Activated T-helper 17 cell treated with anti-CD3 and anti-CD28 coated beads, Interleukin-2, amount 50 U/mL, for 72 hours (primary cell): Measurements from ENCODE around the gene LSM14A. TPM values are rescaled to one million over a fixed set of nuclear protein-coding genes. Genes with fewer than 3 reads are reported as not detected.
"Not testable (repeated sequence)": the region's sequence is repeated elsewhere in the genome, so short reads cannot be mapped to it uniquely, and the experiment has no call there.

ENCODE experiments used
- ATAC-seq: fragments of 150-1000 bp; cut with Tn5 transposase; replicated peaks from 2 replicates; pipeline ENCODE4 v1.10.0; 2021; ENCODE audit warnings: mild to moderate bottlenecking, moderate library complexity
- H3K27ac Mint-ChIP-seq: one replicate; pipeline ENCODE4 v1.8.0; 2022; ENCODE audit warnings: mixed read lengths
- H3K27me3 Mint-ChIP-seq: one replicate; pipeline ENCODE4 v1.8.0; 2022; ENCODE audit warnings: mixed read lengths
- H3K36me3 Mint-ChIP-seq: one replicate; pipeline ENCODE4 v1.8.0; 2022; ENCODE audit warnings: low read depth, mild to moderate bottlenecking, mixed read lengths
- H3K4me1 Mint-ChIP-seq: one replicate; pipeline ENCODE4 v1.8.0; 2022; ENCODE audit warnings: mixed read lengths
- H3K4me3 Mint-ChIP-seq: one replicate; pipeline ENCODE4 v1.8.0; 2022; ENCODE audit warnings: mild to moderate bottlenecking, mixed read lengths
- H3K9me3 Mint-ChIP-seq: one replicate; pipeline ENCODE4 v1.8.0; 2022; ENCODE audit warnings: mixed read lengths
- total RNA-seq, 2 donors: library from RNA; stranded (reverse); gene quantifications; one replicate each; pipeline ENCODE4 v1.2.3, GENCODE V29; 2022

The LSM14A gene
- total RNA-seq, 2 donors from 2014 or later = 88.5 to 105 TPM

- peak; percentile 54 for ATAC-seq
- Mint-ChIP-seq H3K9me3 (no peaks in the 10 kb centered on the region), H3K27ac (no peak overlapping the region), H3K36me3 (no peaks in the 10 kb centered on the region), H3K4me1 (peaks cover 5% of the 10 kb centered on the region), H3K27me3 (no peaks in the 10 kb centered on the region), H3K4me3 (no peak overlapping the region)
Observed at GRCh38 chr19:34145741-34146202, 26.5 kb upstream of the LSM14A start.

- Mint-ChIP-seq H3K4me1 (peaks cover 5% of the 10 kb centered on the region), H3K27me3 (peaks cover 4% of the 10 kb centered on the region), H3K36me3 (no peaks in the 10 kb centered on the region), H3K27ac (no peak overlapping the region), H3K9me3 (no peaks in the 10 kb centered on the region), H3K4me3 (no peak overlapping the region)
- no peak for ATAC-seq
Observed at GRCh38 chr19:34148658-34149185, 23.6 kb upstream of the LSM14A start.

GRCh38 chr19:34149873-34150272 is 22.4 kb upstream of the LSM14A start:
- no peak overlapping the region for H3K4me3 Mint-ChIP-seq

GRCh38 chr19:34150558-34150957 is 21.7 kb upstream of the LSM14A start:
- Mint-ChIP-seq H3K27ac (no peak overlapping the region), H3K9me3 (no peaks in the 10 kb centered on the region), H3K4me3 (no peak overlapping the region), H3K36me3 (no peaks in the 10 kb centered on the region), H3K4me1 (peaks cover 4% of the 10 kb centered on the region), H3K27me3 (peaks cover 4% of the 10 kb centered on the region)
- ATAC-seq = no peak

More at GRCh38 chr19:34149873-34150272, 22.4 kb upstream of the LSM14A start:
- Mint-ChIP-seq H3K9me3 (no peaks in the 10 kb centered on the region), H3K27me3 (peaks cover 4% of the 10 kb centered on the region), H3K4me1 (peaks cover 5% of the 10 kb centered on the region), H3K27ac (no peak overlapping the region), H3K36me3 (no peaks in the 10 kb centered on the region)
- ATAC-seq = no peak

GRCh38 chr19:34151439-34151838 is 20.9 kb upstream of the LSM14A start:
- peaks cover 4% of the 10 kb centered on the region for H3K27me3 Mint-ChIP-seq
- no peak for ATAC-seq
- H3K9me3 Mint-ChIP-seq = no peaks in the 10 kb centered on the region
- H3K36me3 Mint-ChIP-seq = no peaks in the 10 kb centered on the region
- H3K4me3 Mint-ChIP-seq = no peak overlapping the region
- no peaks in the 10 kb centered on the region for H3K4me1 Mint-ChIP-seq
- no peak overlapping the region for H3K27ac Mint-ChIP-seq

- Mint-ChIP-seq H3K27me3 (peaks cover 4% of the 10 kb centered on the region), H3K4me1 (no peaks in the 10 kb centered on the region), H3K27ac (no peak overlapping the region), H3K4me3 (no peak overlapping the region), H3K36me3 (no peaks in the 10 kb centered on the region), H3K9me3 (no peaks in the 10 kb centered on the region)
- no peak for ATAC-seq
Observed at GRCh38 chr19:34154401-34154800, 17.9 kb upstream of the LSM14A start.

GRCh38 chr19:34155686-34156085 is 16.6 kb upstream of the LSM14A start:
- no peak overlapping the region for H3K4me3 Mint-ChIP-seq
- H3K9me3 Mint-ChIP-seq = no peaks in the 10 kb centered on the region
- H3K36me3 Mint-ChIP-seq = no peaks in the 10 kb centered on the region
- H3K4me1 Mint-ChIP-seq = no peaks in the 10 kb centered on the region
- H3K27ac Mint-ChIP-seq = no peak overlapping the region
- ATAC-seq = no peak
- peaks cover 4% of the 10 kb centered on the region for H3K27me3 Mint-ChIP-seq

- not testable (repeated sequence) for ATAC-seq, H3K9me3 Mint-ChIP-seq
Observed at GRCh38 chr19:34158966-34159365, 13.3 kb upstream of the LSM14A start.

GRCh38 chr19:34159541-34159940 is 12.8 kb upstream of the LSM14A start:
- not testable (repeated sequence) for H3K9me3 Mint-ChIP-seq, H3K36me3 Mint-ChIP-seq, H3K4me3 Mint-ChIP-seq, ATAC-seq, H3K4me1 Mint-ChIP-seq, H3K27ac Mint-ChIP-seq, H3K27me3 Mint-ChIP-seq

More at GRCh38 chr19:34158966-34159365, 13.3 kb upstream of the LSM14A start:
- not testable (repeated sequence) for H3K36me3 Mint-ChIP-seq, H3K27ac Mint-ChIP-seq, H3K4me1 Mint-ChIP-seq, H3K4me3 Mint-ChIP-seq, H3K27me3 Mint-ChIP-seq

- not testable (repeated sequence) for ATAC-seq, H3K27ac Mint-ChIP-seq, H3K27me3 Mint-ChIP-seq, H3K36me3 Mint-ChIP-seq, H3K4me3 Mint-ChIP-seq, H3K4me1 Mint-ChIP-seq, H3K9me3 Mint-ChIP-seq
Observed at GRCh38 chr19:34161902-34162301, 10.4 kb upstream of the LSM14A start.

- H3K27me3 Mint-ChIP-seq = no peaks in the 10 kb centered on the region
Observed at GRCh38 chr19:34165295-34165738, 7.0 kb upstream of the LSM14A start.

GRCh38 chr19:34169475-34170199 is 2.7 kb upstream of the LSM14A start:
- H3K4me1 Mint-ChIP-seq = peaks cover 11% of the 10 kb centered on the region
- not testable (repeated sequence) for H3K4me3 Mint-ChIP-seq, H3K9me3 Mint-ChIP-seq, H3K27me3 Mint-ChIP-seq, ATAC-seq
- peaks cover 25% of the 10 kb centered on the region for H3K36me3 Mint-ChIP-seq
- peak overlapping the region; percentile 2 for H3K27ac Mint-ChIP-seq

More at GRCh38 chr19:34165295-34165738, 7.0 kb upstream of the LSM14A start:
- no peak overlapping the region for H3K27ac Mint-ChIP-seq
- H3K4me1 Mint-ChIP-seq = no peaks in the 10 kb centered on the region
- H3K36me3 Mint-ChIP-seq = no peaks in the 10 kb centered on the region
- no peak for ATAC-seq
- no peak overlapping the region for H3K4me3 Mint-ChIP-seq
- H3K9me3 Mint-ChIP-seq = no peaks in the 10 kb centered on the region

- H3K27me3 Mint-ChIP-seq = no peaks in the 10 kb centered on the region
- H3K4me3 Mint-ChIP-seq = peak overlapping the region; percentile 86
- peak; percentile 85 for ATAC-seq
- H3K9me3 Mint-ChIP-seq = no peaks in the 10 kb centered on the region
- H3K36me3 Mint-ChIP-seq = peaks cover 43% of the 10 kb centered on the region
- peaks cover 14% of the 10 kb centered on the region for H3K4me1 Mint-ChIP-seq
- H3K27ac Mint-ChIP-seq = peak overlapping the region; percentile 98
Observed at GRCh38 chr19:34171539-34171876, 796 bp upstream of the LSM14A start.

- Mint-ChIP-seq H3K4me1 (peaks cover 16% of the 10 kb centered on the region), H3K36me3 (peaks cover 55% of the 10 kb centered on the region), H3K4me3 (peak overlapping the region; percentile 86), H3K27ac (peak overlapping the region; percentile 98), H3K27me3 (no peaks in the 10 kb centered on the region), H3K9me3 (no peaks in the 10 kb centered on the region)
- ATAC-seq = peak; percentile 21
Observed at GRCh38 chr19:34172661-34173192, 423 bp downstream of the LSM14A start.
